GM23338 (cell line): ENCODE measurements around the gene SNAPIN.

Experiments
- CREB1 ChIP-seq: fragments of 250-450 bp; sonication (Bioruptor Pico); IDR thresholded peaks from 2 replicates; pipeline ENCODE4 v1.5.0; 2020; ENCODE audit warnings: low read depth, mild to moderate bottlenecking, moderate library complexity
- ETS1 ChIP-seq: IDR thresholded peaks from 2 replicates; pipeline ENCODE4 v1.6.1; 2016; ENCODE audit warnings: antibody characterized with exemption
- EZH2 ChIP-seq: fragments of 200-600 bp; sonication (generic); IDR thresholded peaks from one replicate; pipeline ENCODE4 v1.8.0; 2017; ENCODE audit warnings: antibody characterized with exemption, mild to moderate bottlenecking, low read depth; ENCODE audit not compliant: unreplicated experiment
- EZH2phosphoT487 ChIP-seq: fragments of 200-600 bp; sonication (generic); IDR thresholded peaks from one replicate; pipeline ENCODE4 v1.8.1; 2018; ENCODE audit warnings: antibody characterized with exemption; ENCODE audit not compliant: unreplicated experiment
- JUNB ChIP-seq: IDR thresholded peaks from one replicate; pipeline ENCODE4 v1.6.1; 2016; ENCODE audit warnings: antibody characterized with exemption; ENCODE audit not compliant: unreplicated experiment
- NANOG ChIP-seq: IDR thresholded peaks from 2 replicates; pipeline ENCODE4 v1.6.1; 2016; ENCODE audit warnings: antibody characterized with exemption, borderline replicate concordance
- POLR2AphosphoS5 ChIP-seq: IDR thresholded peaks from 2 replicates; pipeline ENCODE4 v1.6.1; 2016; ENCODE audit warnings: antibody characterized with exemption, low read depth
- REST ChIP-seq: IDR thresholded peaks from one replicate; pipeline ENCODE4 v1.6.1; 2018; ENCODE audit warnings: antibody characterized with exemption; ENCODE audit not compliant: unreplicated experiment
- STAT1 ChIP-seq: IDR thresholded peaks from one replicate; pipeline ENCODE4 v1.6.1; 2016; ENCODE audit warnings: antibody characterized with exemption; ENCODE audit not compliant: unreplicated experiment
- ZNF114 ChIP-seq: fragments of 250-450 bp; sonication (Bioruptor Pico); IDR thresholded peaks from 2 replicates; pipeline ENCODE4 v1.5.0; 2020; ENCODE audit warnings: mild to moderate bottlenecking, moderate library complexity
- ZNF331 ChIP-seq: fragments of 250-450 bp; sonication (Bioruptor Pico); IDR thresholded peaks from 2 replicates; pipeline ENCODE4 v1.5.0; 2020; ENCODE audit warnings: low read depth, mild to moderate bottlenecking, moderate library complexity
- TF ChIP-seq, protein P1 (sequence below), 2 experiments: fragments of 200-600 bp in 1 of 2; sonication (generic) in 1 of 2; conservative IDR thresholded peaks; 2 replicates each; pipeline versions ENCODE4 v1.5.1 to v1.6.1; 2016 to 2017; ENCODE audit warnings: antibody characterized with exemption in 2 of 2, low read depth in 2 of 2, mild to moderate bottlenecking in 2 of 2, moderate library complexity in 1 of 2
- TF ChIP-seq, protein P2 (sequence below): fragments of 250-450 bp; sonication (Bioruptor Pico); IDR thresholded peaks from 2 replicates; pipeline ENCODE4 v1.5.0; 2020; ENCODE audit warnings: mild to moderate bottlenecking, moderate library complexity

- TF ChIP-seq, protein P1, sequence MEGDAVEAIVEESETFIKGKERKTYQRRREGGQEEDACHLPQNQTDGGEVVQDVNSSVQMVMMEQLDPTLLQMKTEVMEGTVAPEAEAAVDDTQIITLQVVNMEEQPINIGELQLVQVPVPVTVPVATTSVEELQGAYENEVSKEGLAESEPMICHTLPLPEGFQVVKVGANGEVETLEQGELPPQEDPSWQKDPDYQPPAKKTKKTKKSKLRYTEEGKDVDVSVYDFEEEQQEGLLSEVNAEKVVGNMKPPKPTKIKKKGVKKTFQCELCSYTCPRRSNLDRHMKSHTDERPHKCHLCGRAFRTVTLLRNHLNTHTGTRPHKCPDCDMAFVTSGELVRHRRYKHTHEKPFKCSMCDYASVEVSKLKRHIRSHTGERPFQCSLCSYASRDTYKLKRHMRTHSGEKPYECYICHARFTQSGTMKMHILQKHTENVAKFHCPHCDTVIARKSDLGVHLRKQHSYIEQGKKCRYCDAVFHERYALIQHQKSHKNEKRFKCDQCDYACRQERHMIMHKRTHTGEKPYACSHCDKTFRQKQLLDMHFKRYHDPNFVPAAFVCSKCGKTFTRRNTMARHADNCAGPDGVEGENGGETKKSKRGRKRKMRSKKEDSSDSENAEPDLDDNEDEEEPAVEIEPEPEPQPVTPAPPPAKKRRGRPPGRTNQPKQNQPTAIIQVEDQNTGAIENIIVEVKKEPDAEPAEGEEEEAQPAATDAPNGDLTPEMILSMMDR (conservative IDR thresholded peaks at IDR 0.05; ENCODE audit: low read depth in 2 of 2), result no peak
- TF ChIP-seq EZH2phosphoT487 (no peak), EZH2 (no peak), POLR2AphosphoS5 (no peak), REST (no peak), CREB1 (no peak), STAT1 (no peak), ZNF114 (CRISPR knock-in tag) (no peak), JUNB (no peak), ZNF331 (CRISPR knock-in tag) (no peak), ETS1 (no peak), NANOG (no peak)
- TF ChIP-seq, protein P2, sequence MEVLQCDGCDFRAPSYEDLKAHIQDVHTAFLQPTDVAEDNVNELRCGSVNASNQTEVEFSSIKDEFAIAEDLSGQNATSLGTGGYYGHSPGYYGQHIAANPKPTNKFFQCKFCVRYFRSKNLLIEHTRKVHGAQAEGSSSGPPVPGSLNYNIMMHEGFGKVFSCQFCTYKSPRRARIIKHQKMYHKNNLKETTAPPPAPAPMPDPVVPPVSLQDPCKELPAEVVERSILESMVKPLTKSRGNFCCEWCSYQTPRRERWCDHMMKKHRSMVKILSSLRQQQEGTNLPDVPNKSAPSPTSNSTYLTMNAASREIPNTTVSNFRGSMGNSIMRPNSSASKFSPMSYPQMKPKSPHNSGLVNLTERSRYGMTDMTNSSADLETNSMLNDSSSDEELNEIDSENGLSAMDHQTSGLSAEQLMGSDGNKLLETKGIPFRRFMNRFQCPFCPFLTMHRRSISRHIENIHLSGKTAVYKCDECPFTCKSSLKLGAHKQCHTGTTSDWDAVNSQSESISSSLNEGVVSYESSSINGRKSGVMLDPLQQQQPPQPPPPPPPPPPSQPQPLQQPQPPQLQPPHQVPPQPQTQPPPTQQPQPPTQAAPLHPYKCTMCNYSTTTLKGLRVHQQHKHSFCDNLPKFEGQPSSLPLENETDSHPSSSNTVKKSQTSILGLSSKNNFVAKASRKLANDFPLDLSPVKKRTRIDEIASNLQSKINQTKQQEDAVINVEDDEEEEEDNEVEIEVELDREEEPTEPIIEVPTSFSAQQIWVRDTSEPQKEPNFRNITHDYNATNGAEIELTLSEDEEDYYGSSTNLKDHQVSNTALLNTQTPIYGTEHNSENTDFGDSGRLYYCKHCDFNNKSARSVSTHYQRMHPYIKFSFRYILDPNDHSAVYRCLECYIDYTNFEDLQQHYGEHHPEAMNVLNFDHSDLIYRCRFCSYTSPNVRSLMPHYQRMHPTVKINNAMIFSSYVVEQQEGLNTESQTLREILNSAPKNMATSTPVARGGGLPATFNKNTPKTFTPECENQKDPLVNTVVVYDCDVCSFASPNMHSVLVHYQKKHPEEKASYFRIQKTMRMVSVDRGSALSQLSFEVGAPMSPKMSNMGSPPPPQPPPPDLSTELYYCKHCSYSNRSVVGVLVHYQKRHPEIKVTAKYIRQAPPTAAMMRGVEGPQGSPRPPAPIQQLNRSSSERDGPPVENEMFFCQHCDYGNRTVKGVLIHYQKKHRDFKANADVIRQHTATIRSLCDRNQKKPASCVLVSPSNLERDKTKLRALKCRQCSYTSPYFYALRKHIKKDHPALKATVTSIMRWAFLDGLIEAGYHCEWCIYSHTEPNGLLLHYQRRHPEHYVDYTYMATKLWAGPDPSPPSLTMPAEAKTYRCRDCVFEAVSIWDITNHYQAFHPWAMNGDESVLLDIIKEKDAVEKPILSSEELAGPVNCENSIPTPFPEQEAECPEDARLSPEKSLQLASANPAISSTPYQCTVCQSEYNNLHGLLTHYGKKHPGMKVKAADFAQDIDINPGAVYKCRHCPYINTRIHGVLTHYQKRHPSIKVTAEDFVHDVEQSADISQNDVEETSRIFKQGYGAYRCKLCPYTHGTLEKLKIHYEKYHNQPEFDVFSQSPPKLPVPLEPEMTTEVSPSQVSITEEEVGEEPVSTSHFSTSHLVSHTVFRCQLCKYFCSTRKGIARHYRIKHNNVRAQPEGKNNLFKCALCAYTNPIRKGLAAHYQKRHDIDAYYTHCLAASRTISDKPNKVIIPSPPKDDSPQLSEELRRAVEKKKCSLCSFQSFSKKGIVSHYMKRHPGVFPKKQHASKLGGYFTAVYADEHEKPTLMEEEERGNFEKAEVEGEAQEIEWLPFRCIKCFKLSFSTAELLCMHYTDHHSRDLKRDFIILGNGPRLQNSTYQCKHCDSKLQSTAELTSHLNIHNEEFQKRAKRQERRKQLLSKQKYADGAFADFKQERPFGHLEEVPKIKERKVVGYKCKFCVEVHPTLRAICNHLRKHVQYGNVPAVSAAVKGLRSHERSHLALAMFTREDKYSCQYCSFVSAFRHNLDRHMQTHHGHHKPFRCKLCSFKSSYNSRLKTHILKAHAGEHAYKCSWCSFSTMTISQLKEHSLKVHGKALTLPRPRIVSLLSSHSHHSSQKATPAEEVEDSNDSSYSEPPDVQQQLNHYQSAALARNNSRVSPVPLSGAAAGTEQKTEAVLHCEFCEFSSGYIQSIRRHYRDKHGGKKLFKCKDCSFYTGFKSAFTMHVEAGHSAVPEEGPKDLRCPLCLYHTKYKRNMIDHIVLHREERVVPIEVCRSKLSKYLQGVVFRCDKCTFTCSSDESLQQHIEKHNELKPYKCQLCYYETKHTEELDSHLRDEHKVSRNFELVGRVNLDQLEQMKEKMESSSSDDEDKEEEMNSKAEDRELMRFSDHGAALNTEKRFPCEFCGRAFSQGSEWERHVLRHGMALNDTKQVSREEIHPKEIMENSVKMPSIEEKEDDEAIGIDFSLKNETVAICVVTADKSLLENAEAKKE (CRISPR knock-in tag), result no peak
These were observed 52.5 kb downstream of the SNAPIN start for GRCh38 chr1:153711026-153711425.
